ENCODE results near the gene FAM114A1. TPM values are rescaled to one million over a fixed set of nuclear protein-coding genes. Genes with fewer than 3 reads are reported as not detected.
A peak's percentile ranks its signal among the peaks of the same experiment; 100 is the strongest.

FAM114A1 gene
- total and polyA plus RNA-seq, 7 donors: 5.6 to 20.0 (median 15.4) TPM

DNA sequence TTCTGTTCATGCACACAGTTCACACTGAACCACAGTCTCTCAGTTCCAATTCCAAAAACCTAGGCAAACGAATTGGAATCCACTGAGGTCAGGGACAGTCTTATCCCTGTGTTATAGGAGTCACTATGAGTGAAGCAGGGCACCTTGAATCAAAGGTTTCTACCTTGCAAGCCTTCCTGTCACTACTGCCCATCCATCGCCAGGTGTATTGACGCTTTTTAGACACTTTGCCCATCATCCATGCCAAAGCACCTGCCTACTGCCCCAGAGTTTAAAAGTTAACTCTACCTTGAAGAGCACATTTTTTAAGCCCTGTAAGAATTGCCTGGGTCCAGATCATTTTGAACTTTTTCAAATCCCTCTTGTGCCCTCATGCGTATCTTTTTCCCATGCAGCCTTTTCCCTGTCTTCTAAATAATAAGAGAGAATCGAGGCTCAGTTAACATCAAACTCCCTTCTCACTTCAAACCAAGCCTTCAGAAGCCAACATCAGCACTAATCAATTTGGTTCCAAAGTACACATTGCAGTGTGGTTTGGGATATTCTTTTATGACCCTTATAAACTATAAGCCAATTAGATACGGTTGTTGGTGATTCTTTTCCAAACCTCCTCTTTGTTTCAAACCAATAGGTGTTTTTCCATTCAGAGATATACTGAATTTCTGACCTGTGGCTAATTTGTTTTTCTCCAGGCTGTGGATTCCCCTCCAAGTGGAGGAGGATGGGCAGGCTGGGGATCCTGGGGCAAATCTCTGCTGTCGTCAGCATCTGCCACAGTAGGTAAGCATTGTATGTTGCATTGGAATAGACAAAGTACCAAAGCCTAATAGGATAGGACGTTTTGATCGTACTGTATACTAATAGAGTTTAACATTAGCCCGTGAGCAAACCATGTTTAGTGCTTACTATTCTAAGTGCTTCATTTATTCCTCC is 23.7 kb downstream of the FAM114A1 start:
- TF ChIP-seq, protein P1, sequence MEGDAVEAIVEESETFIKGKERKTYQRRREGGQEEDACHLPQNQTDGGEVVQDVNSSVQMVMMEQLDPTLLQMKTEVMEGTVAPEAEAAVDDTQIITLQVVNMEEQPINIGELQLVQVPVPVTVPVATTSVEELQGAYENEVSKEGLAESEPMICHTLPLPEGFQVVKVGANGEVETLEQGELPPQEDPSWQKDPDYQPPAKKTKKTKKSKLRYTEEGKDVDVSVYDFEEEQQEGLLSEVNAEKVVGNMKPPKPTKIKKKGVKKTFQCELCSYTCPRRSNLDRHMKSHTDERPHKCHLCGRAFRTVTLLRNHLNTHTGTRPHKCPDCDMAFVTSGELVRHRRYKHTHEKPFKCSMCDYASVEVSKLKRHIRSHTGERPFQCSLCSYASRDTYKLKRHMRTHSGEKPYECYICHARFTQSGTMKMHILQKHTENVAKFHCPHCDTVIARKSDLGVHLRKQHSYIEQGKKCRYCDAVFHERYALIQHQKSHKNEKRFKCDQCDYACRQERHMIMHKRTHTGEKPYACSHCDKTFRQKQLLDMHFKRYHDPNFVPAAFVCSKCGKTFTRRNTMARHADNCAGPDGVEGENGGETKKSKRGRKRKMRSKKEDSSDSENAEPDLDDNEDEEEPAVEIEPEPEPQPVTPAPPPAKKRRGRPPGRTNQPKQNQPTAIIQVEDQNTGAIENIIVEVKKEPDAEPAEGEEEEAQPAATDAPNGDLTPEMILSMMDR (IDR thresholded peaks at IDR 0.05): no peak
- Histone ChIP-seq H3K4me1 (no peaks in the 10 kb centered on the region), H3K9me3 (no peaks in the 10 kb centered on the region), H3K36me3 (ENCODE audit: insufficient read depth in 1 of 2, low read depth in 1 of 2) (peaks cover 0 to 48% of the 10 kb centered on the region in 2 donors), H3K27ac (no peak overlapping the region), H3K27me3 (ENCODE audit: insufficient read depth in 3 of 3, low read length in 2 of 3) (no peaks in the 10 kb centered on the region), H3K4me3 (no peak overlapping the region)
- intact Hi-C loops (cut with DNase I): no loop called here
- 83 to 89% (median 86%) methylated on average over 10 of the region's 10 CpGs for WGBS, 3 donors
- ATAC-seq: no peak
- no peak for DNase-seq

DNA sequence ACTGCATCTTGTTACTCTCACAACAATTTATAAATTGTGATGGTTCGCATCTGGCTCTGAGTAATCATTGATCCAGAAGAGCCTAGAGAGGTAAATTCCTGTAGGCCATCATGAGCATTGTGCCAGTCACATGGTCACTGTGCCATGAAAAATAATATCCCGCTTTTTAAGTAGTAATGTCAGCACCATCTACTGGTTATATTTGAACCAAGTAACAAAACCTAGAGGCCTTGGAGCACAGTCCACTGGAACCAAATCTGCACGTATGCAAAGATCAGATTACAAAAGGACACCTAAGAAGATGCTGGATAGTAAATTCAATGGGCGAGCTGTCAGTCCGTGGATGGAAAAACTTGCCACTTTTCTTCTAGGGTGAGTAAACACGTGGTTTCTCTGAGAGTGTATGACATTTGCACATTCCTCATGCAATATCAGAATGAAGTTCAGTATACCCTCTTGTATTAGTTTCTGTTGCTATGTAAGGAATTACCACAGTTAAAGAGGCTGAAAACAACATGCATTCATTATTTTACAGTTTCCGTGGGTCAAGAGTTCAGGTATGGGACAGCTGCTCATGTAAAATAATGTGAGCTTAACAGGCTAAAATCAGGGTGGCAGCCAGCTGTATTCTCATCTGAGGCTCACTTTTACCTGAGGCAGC is 26.8 kb downstream of the FAM114A1 start:
- TF ChIP-seq, protein P1 (IDR thresholded peaks at IDR 0.05): no peak
- DNase-seq (no peak), ATAC-seq (peak in 1 of 4 donors; percentile 43)
- no peak overlapping the region for H3K4me3 ChIP-seq
- WGBS, 3 donors: 55 to 74% (median 56%) methylated on average over 7 of the region's 7 CpGs
- no peak overlapping the region for H3K27ac ChIP-seq
- H3K36me3 ChIP-seq (ENCODE audit: insufficient read depth in 1 of 2, low read depth in 1 of 2): peaks cover 0 to 60% of the 10 kb centered on the region in 2 donors
- intact Hi-C loops (cut with DNase I): no loop called here
- no peaks in the 10 kb centered on the region for H3K9me3 ChIP-seq
- H3K27me3 ChIP-seq (ENCODE audit: insufficient read depth in 3 of 3, low read length in 2 of 3): no peaks in the 10 kb centered on the region
- no peaks in the 10 kb centered on the region for H3K4me1 ChIP-seq

DNA sequence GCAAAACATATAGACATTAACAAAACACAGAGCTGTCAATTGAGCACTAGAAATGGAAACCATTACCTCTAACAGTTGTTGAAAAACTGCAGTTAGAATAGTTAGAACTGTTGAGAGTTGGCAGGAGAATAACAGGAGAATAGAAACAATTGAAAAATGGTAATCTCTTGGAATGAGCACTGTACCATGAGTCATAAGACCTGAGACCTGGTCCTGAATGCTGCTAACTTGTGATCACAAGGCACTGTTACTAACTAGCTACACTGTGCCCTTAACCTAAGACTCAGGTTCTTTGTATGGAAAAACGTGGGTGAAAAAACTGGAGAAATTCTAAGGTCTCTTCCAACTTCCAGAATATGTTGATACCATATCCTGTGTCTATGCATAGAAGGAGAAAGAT is 29.3 kb downstream of the FAM114A1 start:
- no peak overlapping the region for H3K27ac ChIP-seq
- no peak overlapping the region for H3K4me3 ChIP-seq
- H3K9me3 ChIP-seq: no peaks in the 10 kb centered on the region
- DNase-seq: no peak
- no peaks in the 10 kb centered on the region for H3K4me1 ChIP-seq
- TF ChIP-seq, protein P1 (IDR thresholded peaks at IDR 0.05): no peak
- H3K27me3 ChIP-seq (ENCODE audit: insufficient read depth in 3 of 3, low read length in 2 of 3): no peaks in the 10 kb centered on the region
- intact Hi-C loops (cut with DNase I): no loop called here
- ATAC-seq: no peak
- 68 to 72% (median 69%) methylated on average over 1 of the region's 1 CpG for WGBS, 3 donors
- peaks cover 0 to 47% of the 10 kb centered on the region in 2 donors for H3K36me3 ChIP-seq (ENCODE audit: insufficient read depth in 1 of 2, low read depth in 1 of 2)

DNA sequence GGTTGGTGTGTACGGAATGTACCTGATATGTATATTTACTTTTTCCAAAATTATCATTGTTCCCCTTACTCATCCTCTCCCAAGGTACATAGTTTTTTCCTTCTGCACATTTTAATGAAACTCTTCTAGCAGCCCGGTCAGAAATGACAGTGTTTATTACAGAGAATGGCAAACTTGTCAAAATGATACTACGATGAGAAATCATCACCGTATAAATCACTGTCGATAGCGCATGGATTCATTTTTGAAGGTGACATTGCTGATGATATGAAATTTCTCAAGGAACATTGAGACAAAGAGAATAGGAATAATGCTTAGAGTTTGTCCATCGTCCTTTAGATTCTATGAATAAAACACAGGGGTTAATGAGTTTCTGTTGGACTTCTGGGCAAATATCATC is 30.6 kb downstream of the FAM114A1 start:
- Histone ChIP-seq H3K27me3 (ENCODE audit: insufficient read depth in 3 of 3, low read length in 2 of 3) (no peaks in the 10 kb centered on the region), H3K27ac (no peak overlapping the region), H3K36me3 (ENCODE audit: insufficient read depth in 1 of 2, low read depth in 1 of 2) (peaks cover 0 to 34% of the 10 kb centered on the region in 2 donors), H3K9me3 (no peaks in the 10 kb centered on the region), H3K4me1 (no peaks in the 10 kb centered on the region), H3K4me3 (no peak overlapping the region)
- 93 to 97% (median 94%) methylated on average over 7 of the region's 7 CpGs for WGBS, 3 donors
- TF ChIP-seq, protein P1 (IDR thresholded peaks at IDR 0.05): no peak
- intact Hi-C loops (cut with DNase I): no loop called here
- no peak for DNase-seq
- no peak for ATAC-seq
